GM12875 (cell line): ENCODE measurements around the gene ZNRF2.
A peak's percentile ranks its signal among the peaks of the same experiment; 100 is the strongest.

Experiments used
- H3K4me3 ChIP-seq: one replicate; pipeline ENCODE4 v1.5.1; 2011; ENCODE audit warnings: low read depth, low read length, control low read depth
- CTCF ChIP-seq: IDR thresholded peaks from 2 replicates; pipeline ENCODE4 v1.5.1; 2011; ENCODE audit warnings: low read depth, mild to moderate bottlenecking, control low read depth, inconsistent platforms, low read length, moderate library complexity, borderline replicate concordance; ENCODE audit not compliant: insufficient read depth

ZNRF2 gene

DNA sequence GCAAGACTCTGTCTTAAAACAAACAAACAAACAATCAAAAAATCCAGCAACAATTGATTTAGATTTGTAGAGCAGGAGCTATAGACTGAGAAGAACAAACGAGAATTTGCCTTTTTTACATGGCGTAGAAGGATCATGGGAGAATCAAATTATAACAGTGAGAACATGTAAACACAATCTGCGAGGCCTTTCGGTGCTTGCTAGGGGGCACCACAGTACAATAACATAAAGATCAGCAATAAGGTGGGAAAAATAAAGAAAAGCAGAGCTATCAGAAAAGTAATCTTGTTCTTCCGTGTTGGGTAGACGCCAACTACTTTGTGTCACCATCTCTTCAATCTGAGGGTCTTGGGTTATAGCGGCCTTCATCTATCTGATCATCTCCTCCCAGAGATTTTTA lies 112.0 kb downstream of the ZNRF2 start:
- H3K4me3 ChIP-seq: no peak overlapping the region
- no peak for TF ChIP-seq CTCF

DNA sequence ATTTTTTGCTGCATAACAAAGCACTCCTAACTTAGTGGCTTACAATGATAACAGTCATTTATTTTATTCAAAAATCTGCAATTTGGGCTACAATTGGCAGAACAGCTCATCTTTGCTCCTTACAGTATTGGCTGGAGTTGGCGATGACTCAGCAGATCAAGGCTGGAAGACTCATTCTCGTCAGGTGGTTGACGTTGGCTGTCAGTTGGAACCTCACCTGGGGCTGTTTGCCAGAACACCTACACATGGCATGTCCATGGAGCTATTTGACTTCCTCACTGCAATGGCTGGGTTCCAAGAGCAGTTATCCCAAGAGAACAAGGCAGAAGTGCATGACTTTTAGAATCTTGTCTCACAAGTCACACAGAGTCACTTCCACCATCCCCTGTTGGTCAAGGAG lies 119.1 kb downstream of the ZNRF2 start:
- no peak for TF ChIP-seq CTCF
- no peak overlapping the region for H3K4me3 ChIP-seq

GRCh38 chr7:30405179-30405578 lies 120.8 kb downstream of the ZNRF2 start:
- no peak overlapping the region for H3K4me3 ChIP-seq
- TF ChIP-seq CTCF: no peak

DNA sequence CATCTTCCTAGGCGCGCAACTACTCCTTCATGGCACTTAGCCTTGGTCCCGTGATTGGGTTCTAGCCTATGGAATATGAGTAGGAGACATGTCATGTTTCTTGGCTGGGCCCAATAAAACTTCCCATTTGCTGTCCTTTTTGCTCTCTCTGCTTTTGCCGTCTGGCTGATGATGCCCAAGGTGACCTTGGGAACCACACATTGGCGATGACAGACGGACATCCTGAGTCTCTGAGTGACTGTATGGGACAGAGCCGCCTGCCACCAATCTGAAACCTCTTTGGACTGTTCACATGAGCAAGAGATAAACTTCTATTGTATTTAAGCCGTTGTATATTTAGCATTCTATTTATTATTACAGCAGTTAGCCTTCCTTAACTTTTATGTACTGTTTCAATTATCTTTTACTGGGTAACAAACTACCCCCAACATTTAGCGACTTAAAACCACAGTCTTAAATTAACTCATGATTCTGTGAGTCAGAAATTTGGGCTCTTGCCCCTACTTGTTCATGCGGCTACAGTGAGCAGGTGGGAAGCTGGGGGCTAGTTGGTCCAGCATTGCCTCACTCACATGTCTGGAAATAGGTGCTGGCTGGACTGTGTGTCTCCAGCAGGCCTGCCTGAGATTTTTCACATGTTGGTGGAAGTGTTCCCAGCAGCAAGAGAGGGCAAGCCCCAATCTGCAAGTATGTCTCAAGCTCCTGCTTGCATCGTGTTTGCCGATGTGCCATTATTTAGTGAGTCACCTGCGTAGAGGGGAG lies 122.4 kb downstream of the ZNRF2 start:
- no peak for TF ChIP-seq CTCF
- H3K4me3 ChIP-seq: no peak overlapping the region

GRCh38 chr7:30411173-30411572 lies 126.8 kb downstream of the ZNRF2 start:
- no peak overlapping the region for H3K4me3 ChIP-seq
- TF ChIP-seq CTCF: no peak

DNA sequence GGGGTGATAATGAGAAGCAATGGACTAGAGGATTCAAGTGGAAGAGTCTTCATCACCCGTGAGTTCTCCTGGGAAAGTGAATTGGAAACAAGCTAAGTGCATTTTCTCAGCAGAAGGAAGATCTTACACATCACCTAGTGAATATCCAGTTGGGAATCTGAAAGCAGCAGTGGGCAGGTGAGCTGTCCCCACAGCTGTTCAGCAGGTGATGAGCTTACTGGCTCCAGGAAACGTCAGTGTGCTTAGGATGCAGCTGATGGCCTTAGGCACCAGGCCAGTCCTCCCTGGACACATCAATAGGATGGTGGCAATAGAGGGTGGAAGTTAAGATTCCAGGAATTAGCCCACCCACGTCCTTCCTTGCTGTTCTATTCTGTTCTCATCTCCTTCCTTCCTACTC lies 127.5 kb downstream of the ZNRF2 start:
- no peak for TF ChIP-seq CTCF
- no peak overlapping the region for H3K4me3 ChIP-seq

GRCh38 chr7:30412782-30413504 lies 128.5 kb downstream of the ZNRF2 start:
- peak; percentile 23; the same call in 1 of the 2 replicates for TF ChIP-seq CTCF
- no peak overlapping the region for H3K4me3 ChIP-seq
